GM12878 (cell line): ENCODE results near the gene SNAPC3. TPM values are rescaled to one million over a fixed set of nuclear protein-coding genes. Genes with fewer than 3 reads are reported as not detected.

Source experiments
- ATAC-seq: fragments of 200-7000 bp; cut with Tn5 transposase; 3 replicates; pipeline ENCODE4 v1.9.1; 2020; ENCODE audit warnings: mild to moderate bottlenecking, moderate library complexity
- BruUV-seq: library from RNA; stranded (reverse); fragments of 400-500 nt; replicated peaks from 2 replicates; lab custom pipeline; 2021; lab: Mats Ljungman, UMichigan
- CTCF ChIA-PET: fragments of 300-600 bp; sonication (Branson Sonifier 250); formaldehyde crosslinking; extraction: SDS; loops from one replicate; lab custom pipeline; 2021; ENCODE audit warnings: inconsistent platforms; lab: Yijun Ruan, JAX
- POLR2A ChIA-PET: fragments of 350-600 bp; formaldehyde crosslinking; extraction: SDS; loops from one replicate; lab custom pipeline; 2021; ENCODE audit warnings: inconsistent platforms; lab: Charles Lee
- RAD21 ChIA-PET: fragments of 300-600 bp; sonication (Branson Sonifier 250); formaldehyde crosslinking; loops from one replicate; lab custom pipeline; 2023; ENCODE audit warnings: antibody characterized with exemption; ENCODE audit not compliant: unreplicated experiment; lab: Charles Lee
- SMC1A ChIA-PET: fragments of 300-600 bp; sonication (Branson Sonifier 250); formaldehyde crosslinking; loops from one replicate; lab custom pipeline; 2023; ENCODE audit not compliant: unreplicated experiment, uncharacterized antibody; lab: Charles Lee
- DNase-seq: peaks from one replicate; pipeline ENCODE4 v3.0.0-alpha.2; 2011; ENCODE audit warnings: low read depth, low spot score
- FAIRE-seq: peaks from 3 replicates; lab custom pipeline; 2011; peaks lifted over from hg19 to GRCh38; lab: Jason Lieb, UNC
- H2AFZ ChIP-seq: 2 replicates; pipeline ENCODE4 v1.6.0; 2011; ENCODE audit warnings: low read depth, low read length, control low read depth; ENCODE audit not compliant: control insufficient read depth
- H3K27ac ChIP-seq: 2 replicates; pipeline ENCODE4 v1.5.1; 2011; ENCODE audit warnings: control low read depth; ENCODE audit not compliant: control insufficient read depth, insufficient read depth
- H3K27me3 ChIP-seq, 2 experiments: replicated peaks in 1 of 2; 2 replicates each; pipeline versions ENCODE4 v1.6.0 to v1.6.1; 2011; ENCODE audit warnings: low read length in 1 of 2; ENCODE audit not compliant: control insufficient read depth in 2 of 2, insufficient read depth in 2 of 2
- H3K36me3 ChIP-seq, 2 experiments: 2 replicates each; pipeline ENCODE4 v1.5.1; 2011; ENCODE audit warnings: low read length in 1 of 2; ENCODE audit not compliant: control insufficient read depth in 2 of 2, insufficient read depth in 2 of 2
- H3K4me1 ChIP-seq: 2 replicates; pipeline ENCODE4 v1.6.1; 2011; ENCODE audit warnings: mild to moderate bottlenecking, low read length, moderate library complexity, mixed read lengths; ENCODE audit not compliant: control insufficient read depth, insufficient read depth
- H3K4me2 ChIP-seq: 2 replicates; pipeline ENCODE4 v1.6.0; 2011; ENCODE audit warnings: control low read depth; ENCODE audit not compliant: control insufficient read depth, insufficient read depth
- H3K4me3 ChIP-seq: fragments of 200-600 bp; sonication (generic); 2 replicates; pipeline ENCODE4 v1.5.1; 2016
- H3K79me2 ChIP-seq: 2 replicates; pipeline ENCODE4 v1.6.0; 2011; ENCODE audit warnings: low read length; ENCODE audit not compliant: control insufficient read depth, insufficient read depth
- H3K9ac ChIP-seq: 2 replicates; pipeline ENCODE4 v1.8.0; 2011; ENCODE audit warnings: low read length, control low read depth, mixed read lengths; ENCODE audit not compliant: control insufficient read depth, insufficient read depth
- H3K9me3 ChIP-seq: replicated peaks from 3 replicates; pipeline ENCODE4 v1.5.1; 2011; ENCODE audit warnings: mild to moderate bottlenecking, low read length; ENCODE audit not compliant: control insufficient read depth, insufficient read depth
- H4K20me1 ChIP-seq: 2 replicates; pipeline ENCODE4 v1.6.0; 2011; ENCODE audit not compliant: control insufficient read depth, insufficient read depth
- CBX3 ChIP-seq: fragments of 200-600 bp; sonication (generic); IDR thresholded peaks from 2 replicates; pipeline ENCODE4 v1.6.1; 2016; ENCODE audit warnings: low read depth, borderline replicate concordance
- CBX5 ChIP-seq: sonication (generic); IDR thresholded peaks from 2 replicates; pipeline ENCODE4 v1.6.1; 2016; ENCODE audit warnings: low read depth, moderate library complexity, mild to moderate bottlenecking, inconsistent platforms
- CREM ChIP-seq: IDR thresholded peaks from 2 replicates; pipeline ENCODE4 v1.6.1; 2014; ENCODE audit warnings: antibody characterized with exemption, low read depth
- FOXM1 ChIP-seq: IDR thresholded peaks from 2 replicates; pipeline ENCODE4 v1.6.1; 2012; ENCODE audit warnings: low read depth, mild to moderate bottlenecking, inconsistent platforms, low read length, moderate library complexity
- PKNOX1 ChIP-seq: fragments of 450-650 bp; IDR thresholded peaks from 2 replicates; pipeline ENCODE4 v1.6.1; 2016; ENCODE audit warnings: mild to moderate bottlenecking
- RUNX3 ChIP-seq: IDR thresholded peaks from 2 replicates; pipeline ENCODE4 v1.6.1; 2012; ENCODE audit warnings: low read length, inconsistent platforms
- TAF1 ChIP-seq: IDR thresholded peaks from 2 replicates; pipeline ENCODE4 v1.6.1; 2011; ENCODE audit warnings: mild to moderate bottlenecking, low read depth, low read length, borderline replicate concordance
- WGBS: methylation state at CpG from one replicate; pipeline ENCODE4 v1.1.6; 2016; ENCODE audit warnings: low lambda C conversion rate; ENCODE audit not compliant: insufficient replicate concordance, insufficient coverage; ENCODE audit errors: missing lambda C conversion rate; 5-methylcytosine and 5-hydroxymethylcytosine counted together
- in situ Hi-C: fragments of 300-500 bp; cut with MboI; formaldehyde crosslinking; loops from 9 replicates; pipeline ENCODE4 v1.14.3; 2018; ENCODE audit warnings: mixed read lengths
- intact Hi-C: fragments of 100-400 bp; cut with micrococcal nuclease; formaldehyde crosslinking; loops from one replicate; pipeline ENCODE4 v1.14.2; 2022; ENCODE audit not compliant: unreplicated experiment
- polyA plus RNA-seq, 11 experiments: library from polyadenylated mRNA; depleted of rRNA in 4 of 11; unstranded in 6 of 11; stranded (reverse) in 5 of 11; fragments of >200 nt; fragmentation: Nextera tagmentation in 4 of 11; fragmentation: Illumina TruSeq in 1 of 11; extraction: Ambion mirVana in 4 of 11; extraction: Trizol in 1 of 11; gene quantifications; 1 replicate in 1 of 11; 2 replicates in 10 of 11; pipeline versions ENCODE4 v1.2.1 to v1.2.3, GENCODE V29; 2011 to 2016; ENCODE audit warnings: inconsistent platforms in 2 of 11, missing spikeins in 2 of 11, low read depth in 1 of 11
- total RNA-seq, 4 experiments: library from RNA; depleted of rRNA in 3 of 4; stranded (reverse); fragments of >200 nt in 3 of 4; fragmentation: Illumina TruSeq in 1 of 4; extraction: Trizol in 1 of 4; gene quantifications; 2 replicates each; pipeline versions ENCODE4 v1.2.1 to v1.2.3, GENCODE V29; 2013 to 2021
- TF ChIP-seq, protein P1 (sequence below): fragments of 450-650 bp; formaldehyde crosslinking; IDR thresholded peaks from 2 replicates; pipeline ENCODE4 v1.5.0; 2022; ENCODE audit warnings: mild to moderate bottlenecking, missing genetic modification characterization
- TF ChIP-seq, protein P2 (sequence below), 3 experiments: IDR thresholded peaks in 2 of 3; conservative IDR thresholded peaks in 1 of 3; 2 replicates each; pipeline ENCODE4 v1.5.1; 2011; ENCODE audit warnings: low read depth in 3 of 3, low read length in 3 of 3, mild to moderate bottlenecking in 3 of 3, control low read depth in 2 of 3, moderate library complexity in 2 of 3, inconsistent platforms in 1 of 3, mixed read lengths in 1 of 3; ENCODE audit not compliant: control insufficient read depth in 2 of 3, insufficient read depth in 1 of 3; ENCODE audit errors: extremely low read depth in 1 of 3

The SNAPC3 gene
- total and polyA plus RNA-seq, 10 of the 15 experiments (the other 5 are each of a cell fraction or from before 2014, with no cell fraction given): 5.7 to 47.4 (median 24.6) TPM

DNA sequence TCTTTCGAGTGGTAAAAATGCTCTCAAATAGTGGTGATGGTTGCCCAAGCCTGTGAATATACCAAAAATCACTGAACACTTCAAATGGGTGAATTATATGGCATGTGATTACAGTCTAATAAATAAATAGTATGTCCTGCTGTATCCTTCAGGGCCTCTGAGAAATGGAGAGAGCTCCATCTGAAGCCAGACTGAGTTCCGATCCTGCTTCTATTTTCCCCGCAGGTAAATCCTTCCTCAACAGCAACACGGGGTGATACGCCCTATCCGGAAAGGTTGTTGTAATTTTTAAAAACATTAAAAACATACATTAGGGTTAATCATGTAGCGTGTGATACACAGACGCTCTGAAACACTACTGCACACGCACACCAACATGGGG is 695 bp upstream of the SNAPC3 start (continued):
- no peak for TF ChIP-seq CBX3

GRCh38 chr9:15423231-15423985 is 732 bp downstream of the SNAPC3 start:
- BruUV-seq: no TSS peak
- Histone ChIP-seq H3K27ac (peak overlapping the region; percentile 72), H3K4me2 (peak overlapping the region; percentile 45), H3K9me3 (no peaks in the 10 kb centered on the region), H3K4me3 (peak overlapping the region; percentile 86), H3K36me3 (0 out of 4 replicates have a peak, but pooled peaks cover 0 to 4% of the 10 kb centered on the region in 2 experiments), H2AFZ (peak overlapping the region; percentile 88), H4K20me1 (no peaks in the 10 kb centered on the region), H3K4me1 (peaks cover 8% of the 10 kb centered on the region; the same call in 1 of the 2 replicates), H3K27me3 (no peaks in the 10 kb centered on the region), H3K9ac (peak overlapping the region; percentile 82), H3K79me2 (peaks cover 46% of the 10 kb centered on the region)
- in situ Hi-C loops: no loop called here
- ChIA-PET RAD21 (interaction anchor here (0.5 to 1.7 kb wide), 6 partner anchors 82 to 128 kb away, joined by 3 to 5 read pairs (median 4); partner anchors contain the start of gene PSIP1), CTCF (interaction anchor here (1.1 to 3.7 kb wide), 8 partner anchors 21 to 210 kb away, joined by 3 to 23 read pairs (median 3); partner anchors contain the start of gene CCDC171), POLR2A (interaction anchor here (0.9 to 1.1 kb wide), 5 partner anchors 9 to 129 kb away, joined by 3 to 5 read pairs (median 4); partner anchors contain the start of genes CCDC171 and PSIP1), SMC1A (interaction anchor here (0.6 to 1.5 kb wide), 7 partner anchors 50 to 145 kb away, joined by 3 to 4 read pairs (median 3); partner anchors contain the start of gene TTC39B)
- FAIRE-seq (no peak), ATAC-seq (peak; percentile 32), DNase-seq (no peak)
- 3% methylated on average over 18 of the region's 18 CpGs for WGBS
- intact Hi-C loops: loop anchor here (2.0 to 5.0 kb wide), 3 partner anchors 109 to 184 kb away; partner anchors contain the start of gene TTC39B
- TF ChIP-seq CREM: no peak
- TF ChIP-seq, protein P1, sequence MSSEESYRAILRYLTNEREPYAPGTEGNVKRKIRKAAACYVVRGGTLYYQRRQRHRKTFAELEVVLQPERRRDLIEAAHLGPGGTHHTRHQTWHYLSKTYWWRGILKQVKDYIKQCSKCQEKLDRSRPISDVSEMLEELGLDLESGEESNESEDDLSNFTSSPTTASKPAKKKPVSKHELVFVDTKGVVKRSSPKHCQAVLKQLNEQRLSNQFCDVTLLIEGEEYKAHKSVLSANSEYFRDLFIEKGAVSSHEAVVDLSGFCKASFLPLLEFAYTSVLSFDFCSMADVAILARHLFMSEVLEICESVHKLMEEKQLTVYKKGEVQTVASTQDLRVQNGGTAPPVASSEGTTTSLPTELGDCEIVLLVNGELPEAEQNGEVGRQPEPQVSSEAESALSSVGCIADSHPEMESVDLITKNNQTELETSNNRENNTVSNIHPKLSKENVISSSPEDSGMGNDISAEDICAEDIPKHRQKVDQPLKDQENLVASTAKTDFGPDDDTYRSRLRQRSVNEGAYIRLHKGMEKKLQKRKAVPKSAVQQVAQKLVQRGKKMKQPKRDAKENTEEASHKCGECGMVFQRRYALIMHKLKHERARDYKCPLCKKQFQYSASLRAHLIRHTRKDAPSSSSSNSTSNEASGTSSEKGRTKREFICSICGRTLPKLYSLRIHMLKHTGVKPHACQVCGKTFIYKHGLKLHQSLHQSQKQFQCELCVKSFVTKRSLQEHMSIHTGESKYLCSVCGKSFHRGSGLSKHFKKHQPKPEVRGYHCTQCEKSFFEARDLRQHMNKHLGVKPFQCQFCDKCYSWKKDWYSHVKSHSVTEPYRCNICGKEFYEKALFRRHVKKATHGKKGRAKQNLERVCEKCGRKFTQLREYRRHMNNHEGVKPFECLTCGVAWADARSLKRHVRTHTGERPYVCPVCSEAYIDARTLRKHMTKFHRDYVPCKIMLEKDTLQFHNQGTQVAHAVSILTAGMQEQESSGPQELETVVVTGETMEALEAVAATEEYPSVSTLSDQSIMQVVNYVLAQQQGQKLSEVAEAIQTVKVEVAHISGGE (CRISPR knock-in tag): no peak
- TF ChIP-seq PKNOX1: peak; percentile 18; the same call in 1 of the 2 replicates
- peak; percentile 42 for TF ChIP-seq RUNX3
- TF ChIP-seq CBX5: 0 out of 2 replicates have a peak, but pooled peaks have one; percentile 3
- TF ChIP-seq TAF1: no peak
- TF ChIP-seq FOXM1: peak; percentile 22; the same call in 1 of the 2 replicates
- TF ChIP-seq, protein P2, sequence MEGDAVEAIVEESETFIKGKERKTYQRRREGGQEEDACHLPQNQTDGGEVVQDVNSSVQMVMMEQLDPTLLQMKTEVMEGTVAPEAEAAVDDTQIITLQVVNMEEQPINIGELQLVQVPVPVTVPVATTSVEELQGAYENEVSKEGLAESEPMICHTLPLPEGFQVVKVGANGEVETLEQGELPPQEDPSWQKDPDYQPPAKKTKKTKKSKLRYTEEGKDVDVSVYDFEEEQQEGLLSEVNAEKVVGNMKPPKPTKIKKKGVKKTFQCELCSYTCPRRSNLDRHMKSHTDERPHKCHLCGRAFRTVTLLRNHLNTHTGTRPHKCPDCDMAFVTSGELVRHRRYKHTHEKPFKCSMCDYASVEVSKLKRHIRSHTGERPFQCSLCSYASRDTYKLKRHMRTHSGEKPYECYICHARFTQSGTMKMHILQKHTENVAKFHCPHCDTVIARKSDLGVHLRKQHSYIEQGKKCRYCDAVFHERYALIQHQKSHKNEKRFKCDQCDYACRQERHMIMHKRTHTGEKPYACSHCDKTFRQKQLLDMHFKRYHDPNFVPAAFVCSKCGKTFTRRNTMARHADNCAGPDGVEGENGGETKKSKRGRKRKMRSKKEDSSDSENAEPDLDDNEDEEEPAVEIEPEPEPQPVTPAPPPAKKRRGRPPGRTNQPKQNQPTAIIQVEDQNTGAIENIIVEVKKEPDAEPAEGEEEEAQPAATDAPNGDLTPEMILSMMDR (IDR thresholded peaks at IDR 0.05 in 2 of 3, conservative IDR thresholded peaks at IDR 0.05 in 1 of 3; ENCODE audit: control insufficient read depth in 2 of 3, extremely low read depth in 1 of 3, insufficient read depth in 1 of 3, low read depth in 3 of 3, low read length in 3 of 3): 0 out of 6 replicates have a peak, but pooled peaks of 1 of the 3 experiments have one; percentile 15
